GM23338 (cell line): ENCODE measurements around the gene EHD1. TPM values are rescaled to one million over a fixed set of nuclear protein-coding genes. Genes with fewer than 3 reads are reported as not detected.

Experiments used
- ATAC-seq: fragments of 200-7000 bp; cut with Tn5 transposase; 3 replicates; pipeline ENCODE4 v1.9.1; 2020
- DNase-seq: peaks from one replicate; pipeline ENCODE4 v3.0.0-alpha.2; 2015; ENCODE audit warnings: low spot score
- H2AFZ ChIP-seq: fragments of 200-600 bp; sonication (generic); 2 replicates; pipeline ENCODE4 v1.8.0; 2016; ENCODE audit warnings: antibody characterized with exemption, mild to moderate bottlenecking, moderate library complexity
- H3F3A ChIP-seq: fragments of 200-600 bp; sonication (generic); replicated peaks from 2 replicates; pipeline ENCODE4 v1.8.0; 2017; ENCODE audit warnings: antibody characterized with exemption, mixed run types, low read depth
- H3K27ac ChIP-seq: fragments of 200-600 bp; sonication (generic); 2 replicates; pipeline ENCODE4 v1.6.1; 2016; ENCODE audit warnings: low read depth
- H3K27me3 ChIP-seq: fragments of 200-600 bp; sonication (generic); 2 replicates; pipeline ENCODE4 v1.8.0; 2016; ENCODE audit warnings: mild to moderate bottlenecking, mixed run types, moderate library complexity; ENCODE audit not compliant: insufficient read depth
- H3K36me3 ChIP-seq: fragments of 200-600 bp; sonication (generic); 2 replicates; pipeline ENCODE4 v1.8.0; 2016; ENCODE audit warnings: mild to moderate bottlenecking; ENCODE audit not compliant: insufficient read depth
- H3K4me1 ChIP-seq: fragments of 200-600 bp; sonication (generic); 2 replicates; pipeline ENCODE4 v1.8.0; 2016; ENCODE audit warnings: mild to moderate bottlenecking, moderate library complexity; ENCODE audit not compliant: insufficient read depth
- H3K4me2 ChIP-seq: fragments of 200-600 bp; sonication (generic); 2 replicates; pipeline ENCODE4 v1.7.1; 2017; ENCODE audit warnings: mixed run types
- H3K4me3 ChIP-seq: fragments of 200-600 bp; sonication (generic); 2 replicates; pipeline ENCODE4 v1.6.1; 2016; ENCODE audit warnings: mixed run types
- H3K79me2 ChIP-seq: fragments of 200-600 bp; sonication (generic); replicated peaks from 2 replicates; pipeline ENCODE4 v1.8.0; 2017; ENCODE audit warnings: mild to moderate bottlenecking; ENCODE audit not compliant: insufficient read depth
- H3K9me2 ChIP-seq: fragments of 200-600 bp; sonication (generic); 2 replicates; pipeline ENCODE4 v1.8.0; 2017; ENCODE audit not compliant: insufficient read depth
- H4K20me1 ChIP-seq: fragments of 200-600 bp; sonication (generic); replicated peaks from 2 replicates; pipeline ENCODE4 v1.8.0; 2017; ENCODE audit warnings: mild to moderate bottlenecking; ENCODE audit not compliant: insufficient read depth
- H3K27ac Mint-ChIP-seq: 2 replicates; pipeline ENCODE4 v1.8.0; 2020; ENCODE audit warnings: inconsistent platforms, mild to moderate bottlenecking, moderate library complexity, mixed read lengths
- H3K27me3 Mint-ChIP-seq: 3 replicates; pipeline ENCODE4 v1.8.0; 2022; ENCODE audit warnings: low read depth, mild to moderate bottlenecking, moderate library complexity, mixed read lengths, inconsistent platforms; ENCODE audit not compliant: insufficient read depth, poor library complexity
- H3K36me3 Mint-ChIP-seq: 3 replicates; pipeline ENCODE4 v1.8.0; 2021; ENCODE audit warnings: low read depth, mild to moderate bottlenecking, inconsistent platforms, moderate library complexity, mixed read lengths
- H3K4me1 Mint-ChIP-seq: 3 replicates; pipeline ENCODE4 v1.8.0; 2020; ENCODE audit warnings: mild to moderate bottlenecking, inconsistent platforms, mixed read lengths
- H3K4me3 Mint-ChIP-seq: 3 replicates; pipeline ENCODE4 v1.8.0; 2021; ENCODE audit warnings: moderate library complexity, mild to moderate bottlenecking, inconsistent platforms, mixed read lengths
- H3K9me3 Mint-ChIP-seq: 3 replicates; pipeline ENCODE4 v1.8.0; 2020; ENCODE audit warnings: moderate library complexity, mild to moderate bottlenecking, inconsistent platforms, mixed read lengths
- CREB1 ChIP-seq: fragments of 250-450 bp; sonication (Bioruptor Pico); IDR thresholded peaks from 2 replicates; pipeline ENCODE4 v1.5.0; 2020; ENCODE audit warnings: low read depth, mild to moderate bottlenecking, moderate library complexity
- CTCF ChIP-seq, 2 experiments: fragments of 200-600 bp in 1 of 2; sonication (generic) in 1 of 2; conservative IDR thresholded peaks; 2 replicates each; pipeline versions ENCODE4 v1.5.1 to v1.6.1; 2016 to 2017; ENCODE audit warnings: antibody characterized with exemption in 2 of 2, low read depth in 2 of 2, mild to moderate bottlenecking in 2 of 2, moderate library complexity in 1 of 2
- ETS1 ChIP-seq: IDR thresholded peaks from 2 replicates; pipeline ENCODE4 v1.6.1; 2016; ENCODE audit warnings: antibody characterized with exemption
- EZH2 ChIP-seq: fragments of 200-600 bp; sonication (generic); IDR thresholded peaks from one replicate; pipeline ENCODE4 v1.8.0; 2017; ENCODE audit warnings: antibody characterized with exemption, mild to moderate bottlenecking, low read depth; ENCODE audit not compliant: unreplicated experiment
- JUNB ChIP-seq: IDR thresholded peaks from one replicate; pipeline ENCODE4 v1.6.1; 2016; ENCODE audit warnings: antibody characterized with exemption; ENCODE audit not compliant: unreplicated experiment
- NANOG ChIP-seq: IDR thresholded peaks from 2 replicates; pipeline ENCODE4 v1.6.1; 2016; ENCODE audit warnings: antibody characterized with exemption, borderline replicate concordance
- POLR2AphosphoS5 ChIP-seq: IDR thresholded peaks from 2 replicates; pipeline ENCODE4 v1.6.1; 2016; ENCODE audit warnings: antibody characterized with exemption, low read depth
- REST ChIP-seq: IDR thresholded peaks from one replicate; pipeline ENCODE4 v1.6.1; 2018; ENCODE audit warnings: antibody characterized with exemption; ENCODE audit not compliant: unreplicated experiment
- STAT1 ChIP-seq: IDR thresholded peaks from one replicate; pipeline ENCODE4 v1.6.1; 2016; ENCODE audit warnings: antibody characterized with exemption; ENCODE audit not compliant: unreplicated experiment
- ZNF114 ChIP-seq: fragments of 250-450 bp; sonication (Bioruptor Pico); IDR thresholded peaks from 2 replicates; pipeline ENCODE4 v1.5.0; 2020; ENCODE audit warnings: mild to moderate bottlenecking, moderate library complexity
- ZNF331 ChIP-seq: fragments of 250-450 bp; sonication (Bioruptor Pico); IDR thresholded peaks from 2 replicates; pipeline ENCODE4 v1.5.0; 2020; ENCODE audit warnings: low read depth, mild to moderate bottlenecking, moderate library complexity
- polyA plus RNA-seq: library from polyadenylated mRNA; unstranded; fragments of >200 nt; fragmentation: Nextera tagmentation; extraction: Ambion mirVana; gene quantifications from 2 replicates; pipeline ENCODE4 v1.2.1, GENCODE V29; 2016
- total RNA-seq: library from RNA; depleted of rRNA; stranded (reverse); fragments of >200 nt; shearing (Covaris generic); gene quantifications from 2 replicates; pipeline ENCODE4 v1.2.3, GENCODE V29; 2014

The EHD1 gene
- total and polyA plus RNA-seq, 2 experiments from 2014 or later: 16.7 to 69.7 TPM

- no peak for TF ChIP-seq JUNB
- TF ChIP-seq EZH2: no peak
- TF ChIP-seq ZNF331 (CRISPR knock-in tag): no peak
- no peak for TF ChIP-seq POLR2AphosphoS5
- TF ChIP-seq NANOG: no peak
- TF ChIP-seq ETS1: no peak
- no peak for TF ChIP-seq REST
- TF ChIP-seq CTCF (conservative IDR thresholded peaks at IDR 0.05; ENCODE audit: low read depth in 2 of 2): no peak
- no peak for TF ChIP-seq ZNF114 (CRISPR knock-in tag)
- no peak for TF ChIP-seq CREB1 (CRISPR knock-in tag)
- no peak for TF ChIP-seq STAT1
These were observed 44.8 kb upstream of the EHD1 start (continued) for GRCh38 chr11:64923151-64923661.

- Histone ChIP-seq H4K20me1 (no peaks in the 10 kb centered on the region), H3F3A (no peaks in the 10 kb centered on the region), H3K36me3 (no peaks in the 10 kb centered on the region), H3K79me2 (no peaks in the 10 kb centered on the region), H3K27me3 (no peaks in the 10 kb centered on the region), H3K4me3 (no peak overlapping the region), H3K9me2 (no peaks in the 10 kb centered on the region), H3K27ac (no peak overlapping the region), H3K4me2 (no peak overlapping the region), H3K4me1 (peaks cover 12% of the 10 kb centered on the region), H2AFZ (no peak overlapping the region)
- Mint-ChIP-seq H3K36me3 (no peaks in the 10 kb centered on the region), H3K27ac (no peak overlapping the region), H3K4me1 (peaks cover 15% of the 10 kb centered on the region), H3K9me3 (no peaks in the 10 kb centered on the region; the same call in 2 of the 3 replicates), H3K4me3 (no peak overlapping the region), H3K27me3 (peaks cover 11% of the 10 kb centered on the region)
- no peak for ATAC-seq
- no peak for TF ChIP-seq EZH2
- no peak for TF ChIP-seq ZNF331 (CRISPR knock-in tag)
- TF ChIP-seq NANOG: no peak
- TF ChIP-seq CREB1 (CRISPR knock-in tag): no peak
- no peak for TF ChIP-seq POLR2AphosphoS5
- TF ChIP-seq STAT1: no peak
- DNase-seq: no peak
These were observed 43.0 kb upstream of the EHD1 start for GRCh38 chr11:64921384-64921783.
